DND-41 (cell line): Measurements from ENCODE around the gene TECPR1.

Experiments
- CTCF ChIP-seq: IDR thresholded peaks from 2 replicates; pipeline ENCODE4 v1.5.1; 2012; ENCODE audit warnings: borderline replicate concordance, low read length, moderate library complexity, mild to moderate bottlenecking; ENCODE audit not compliant: poor library complexity, severe bottlenecking; ENCODE audit errors: extremely low read depth
- EZH2 ChIP-seq: IDR thresholded peaks from 3 replicates; pipeline ENCODE4 v1.6.1; 2012; ENCODE audit warnings: borderline replicate concordance, low read depth, mild to moderate bottlenecking, moderate library complexity, low read length, inconsistent platforms; ENCODE audit not compliant: severe bottlenecking

GRCh38 chr7:98223351-98223897 is 28.6 kb downstream of the TECPR1 start:
- TF ChIP-seq EZH2 (no peak), CTCF (no peak)
